Neural progenitor cell (in vitro differentiated cells): ENCODE results near the gene TNNI2.

Source experiments
- CTCF ChIP-seq: fragments of 200-600 bp; sonication (generic); IDR thresholded peaks from 2 replicates; pipeline ENCODE4 v1.5.1; 2017; ENCODE audit warnings: antibody characterized with exemption, mild to moderate bottlenecking
- EZH2 ChIP-seq: fragments of 200-600 bp; sonication (generic); IDR thresholded peaks from 2 replicates; pipeline ENCODE4 v1.6.1; 2017; ENCODE audit warnings: antibody characterized with exemption, mild to moderate bottlenecking, moderate library complexity
- EZH2phosphoT487 ChIP-seq: fragments of 200-600 bp; sonication (generic); IDR thresholded peaks from 2 replicates; pipeline ENCODE4 v1.6.1; 2017; ENCODE audit warnings: antibody characterized with exemption

- no peak for TF ChIP-seq CTCF
- no peak for TF ChIP-seq EZH2phosphoT487
- TF ChIP-seq EZH2, result no peak
These were observed 34.4 kb downstream of the TNNI2 start for GRCh38 chr11:1873048-1873812.
